HG02981 (cell line): ENCODE measurements around the gene TGM6.

Experiments used
- ATAC-seq: cut with Tn5 transposase; IDR thresholded peaks from one replicate; pipeline ENCODE4 v1.9.1; 2021; ENCODE audit warnings: mild to moderate bottlenecking, moderate library complexity; ENCODE audit not compliant: unreplicated experiment

The TGM6 gene

GRCh38 chr20:2451939-2452732 is 71.4 kb downstream of the TGM6 start:
- ATAC-seq, result no peak

- no peak for ATAC-seq
These were observed 73.1 kb downstream of the TGM6 start for GRCh38 chr20:2453792-2454191.

GRCh38 chr20:2455771-2456497 is 75.2 kb downstream of the TGM6 start:
- ATAC-seq, result no peak

DNA sequence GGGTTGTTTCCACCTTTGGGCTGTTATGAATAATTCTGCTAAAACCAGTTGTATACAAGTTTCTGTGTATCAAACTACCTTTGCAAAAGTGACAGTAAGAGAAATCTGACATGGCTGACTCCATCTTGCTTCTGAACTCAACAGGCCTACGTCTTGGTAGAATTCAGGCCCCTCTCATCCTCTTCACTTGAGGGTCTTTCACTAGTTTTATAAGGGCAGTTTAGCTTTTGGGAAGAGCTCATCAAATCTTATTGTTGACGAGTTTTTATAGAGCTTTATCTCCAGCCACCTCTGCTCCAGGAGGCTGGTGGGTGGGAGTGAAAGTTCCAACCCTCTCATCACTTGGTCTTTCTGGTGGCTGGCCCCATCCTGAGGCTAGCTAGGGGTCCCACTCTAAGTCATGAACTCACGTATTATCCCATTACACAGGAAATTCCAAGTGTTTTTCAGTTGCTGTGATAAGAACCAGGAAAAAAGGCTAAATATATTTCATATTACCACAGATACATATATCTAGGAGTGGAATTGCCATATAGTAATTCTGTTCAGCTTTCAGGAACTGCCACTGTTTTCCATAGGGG is 78.3 kb downstream of the TGM6 start:
- no peak for ATAC-seq

- ATAC-seq, result no peak
These were observed 79.5 kb downstream of the TGM6 start for GRCh38 chr20:2459981-2460751.

GRCh38 chr20:2460752-2461424 is 80.2 kb downstream of the TGM6 start:
- ATAC-seq, result no peak

DNA sequence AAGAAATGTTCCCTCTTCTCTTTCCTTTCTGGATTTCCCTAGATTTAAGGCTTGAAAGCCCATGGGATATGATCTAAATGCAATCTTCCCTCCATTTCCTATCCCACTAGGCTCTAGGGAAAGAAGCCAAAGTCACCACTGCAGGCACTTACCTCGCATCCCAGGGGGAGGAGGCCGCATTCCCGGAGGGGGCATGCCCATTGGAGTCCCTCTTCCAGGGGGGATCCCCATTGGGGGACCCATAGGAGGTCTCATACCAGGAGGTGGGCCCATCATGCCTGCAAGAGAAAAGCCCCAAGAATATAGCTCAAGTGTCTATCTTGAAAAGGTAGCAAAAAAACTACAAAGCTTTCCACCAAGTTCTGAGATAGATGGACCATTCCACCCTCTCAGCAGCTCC is 81.8 kb downstream of the TGM6 start:
- ATAC-seq, result no peak

- no peak for ATAC-seq
These were observed 83.1 kb downstream of the TGM6 start for GRCh38 chr20:2463616-2464365.

DNA sequence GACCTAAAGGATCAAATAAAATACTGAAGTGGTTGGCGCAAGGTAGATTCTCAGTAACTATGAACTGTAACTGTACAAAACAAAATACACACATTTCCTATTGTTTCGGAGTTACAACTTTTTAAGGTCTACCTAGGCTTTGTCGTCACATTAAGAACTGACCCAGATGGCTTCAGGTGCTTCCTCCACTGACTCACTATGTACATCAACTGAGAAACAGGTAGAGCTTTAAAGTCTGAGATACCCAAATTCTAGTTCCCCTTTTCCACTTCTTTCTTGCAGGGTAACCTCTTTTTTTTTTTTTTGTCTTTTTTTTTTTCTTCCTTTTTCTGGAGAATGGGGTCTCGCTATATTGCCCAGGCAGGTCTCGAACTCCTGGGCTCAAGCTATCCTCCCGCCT is 84.4 kb downstream of the TGM6 start:
- ATAC-seq, result no peak

GRCh38 chr20:2467412-2467811 is 86.7 kb downstream of the TGM6 start:
- ATAC-seq, result no peak

- no peak for ATAC-seq
These were observed 88.1 kb downstream of the TGM6 start for GRCh38 chr20:2468581-2469407.

GRCh38 chr20:2469991-2470422 is 89.3 kb downstream of the TGM6 start:
- ATAC-seq, result peak; percentile 25

DNA sequence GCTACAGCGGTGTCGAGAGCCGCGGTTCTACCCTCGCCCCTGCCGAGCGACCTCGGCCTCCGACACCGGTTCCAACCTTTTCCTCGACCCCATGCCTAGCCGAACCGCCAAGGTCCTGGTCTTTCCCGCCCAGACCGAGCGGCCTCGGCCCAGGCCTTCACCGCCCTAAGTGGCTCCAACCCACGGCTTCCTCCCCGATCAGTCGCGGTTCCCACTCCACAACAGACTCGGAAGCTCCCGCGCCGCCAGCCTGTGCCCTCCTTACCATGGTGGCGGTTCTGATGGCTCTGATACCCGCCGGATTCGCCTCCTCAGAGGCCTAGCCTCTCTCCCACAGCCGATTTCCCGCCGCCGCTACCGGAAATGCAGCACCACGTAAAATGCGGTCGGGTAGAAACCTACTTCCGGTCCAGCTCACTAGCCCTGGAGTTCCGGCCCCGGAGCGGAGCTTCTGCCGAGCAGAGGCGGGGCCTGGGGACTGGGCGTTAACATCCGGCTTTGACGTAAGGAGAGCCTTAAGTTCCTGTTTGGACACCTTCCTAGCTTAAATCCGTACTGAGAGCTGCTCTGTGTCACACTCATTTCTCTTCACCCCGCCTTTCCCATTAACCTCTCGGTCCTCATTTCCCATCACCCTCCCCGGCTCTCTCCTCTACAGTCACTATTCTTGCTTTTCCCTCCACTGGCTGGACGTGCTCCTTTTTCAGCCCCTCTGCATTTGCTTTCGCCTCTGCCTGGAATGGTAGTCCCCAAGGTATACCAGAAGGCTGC is 89.9 kb downstream of the TGM6 start, which contains the start of gene SNRPB:
Gene SNRPB, minus strand, starts transcription at position 367 of the 771 bp plus-strand sequence. Its CDS starts 99 bp downstream, at position 268.
- peak; percentile 95 for ATAC-seq

- ATAC-seq, result no peak
These were observed 92.8 kb downstream of the TGM6 start for GRCh38 chr20:2473516-2473915.

- ATAC-seq, result no peak
These were observed 95.4 kb downstream of the TGM6 start for GRCh38 chr20:2475850-2476741.

DNA sequence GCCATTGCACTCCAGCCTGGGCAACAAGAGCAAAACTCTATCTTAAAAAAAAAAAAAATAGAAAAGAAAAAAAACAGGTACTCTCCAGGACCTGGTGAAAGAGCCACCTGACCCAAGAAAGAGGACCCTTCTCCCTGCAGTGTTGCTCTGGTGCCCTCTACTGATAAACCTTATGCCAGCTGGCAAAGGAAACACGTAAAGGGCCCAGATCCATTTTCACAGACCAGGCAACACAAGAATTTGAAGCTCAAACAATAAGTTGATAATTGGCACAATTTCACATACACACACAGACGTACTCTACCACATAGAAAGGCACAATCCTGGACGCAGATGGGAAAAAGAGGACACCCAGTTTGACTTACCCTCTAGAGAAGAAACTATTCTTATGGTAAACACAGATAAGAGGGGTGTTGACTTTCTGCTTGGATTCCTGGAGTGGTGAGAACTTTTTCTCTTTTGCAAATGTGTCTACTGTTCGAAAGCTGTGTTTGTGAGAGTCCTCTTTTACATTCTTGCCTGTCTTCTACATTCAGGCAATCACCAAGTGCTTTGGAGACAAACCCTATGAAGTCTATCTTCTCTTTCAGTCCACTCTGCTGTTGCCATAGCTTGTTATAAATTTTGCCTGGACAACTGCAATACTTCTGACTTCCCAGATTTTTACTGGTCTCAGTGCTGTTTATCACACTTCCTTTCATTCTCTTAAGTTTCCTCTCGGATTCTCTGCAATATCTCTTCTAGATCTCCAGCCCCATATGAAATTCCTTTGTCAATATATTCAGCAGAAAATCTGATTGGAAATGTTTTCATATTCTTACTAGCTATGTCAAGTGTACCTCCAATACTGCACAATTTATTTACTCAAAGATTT is 96.3 kb downstream of the TGM6 start:
- ATAC-seq, result no peak
